Psoas muscle (tissue), 8 donors: ENCODE results near the gene SHE. TPM values are rescaled to one million over a fixed set of nuclear protein-coding genes. Genes with fewer than 3 reads are reported as not detected.

Experiments used
- ATAC-seq, 4 donors: fragments of 200-7000 bp; cut with Tn5 transposase; one replicate each; pipeline ENCODE4 v1.9.1; 2020; ENCODE audit warnings: moderate library complexity in 3 of 4, mild to moderate bottlenecking in 2 of 4
- DNase-seq, 2 donors: peaks; one replicate each; pipeline ENCODE4 v3.0.0-alpha.2; 2020
- H3K27ac ChIP-seq: fragments of 200-600 bp; one replicate; pipeline ENCODE4 v1.8.0; 2022
- H3K27me3 ChIP-seq, 3 donors: fragments of 200-600 bp in 1 of 3; one replicate each; pipeline versions ENCODE4 v1.6.1 to v1.8.0; 2013 to 2022; ENCODE audit warnings: low read length in 2 of 3, mild to moderate bottlenecking in 2 of 3, moderate library complexity in 1 of 3; ENCODE audit not compliant: insufficient read depth in 3 of 3
- H3K36me3 ChIP-seq, 2 donors: fragments of 200-600 bp in 1 of 2; one replicate each; pipeline versions ENCODE4 v1.6.1 to v1.8.0; 2013 to 2022; ENCODE audit warnings: low read depth in 1 of 2, mild to moderate bottlenecking in 1 of 2, moderate library complexity in 1 of 2; ENCODE audit not compliant: insufficient read depth in 1 of 2
- H3K4me1 ChIP-seq: fragments of 200-600 bp; one replicate; pipeline ENCODE4 v1.8.0; 2022
- H3K4me3 ChIP-seq: fragments of 200-600 bp; one replicate; pipeline ENCODE4 v1.8.0; 2022; ENCODE audit warnings: mild to moderate bottlenecking
- H3K9me3 ChIP-seq: fragments of 200-600 bp; one replicate; pipeline ENCODE4 v1.8.0; 2022
- CTCF ChIP-seq: fragments of 200-600 bp; IDR thresholded peaks from one replicate; pipeline ENCODE4 v1.8.0; 2022; ENCODE audit warnings: antibody characterized with exemption
- WGBS, 3 donors: extraction: QIAGEN DNeasy Blood & Tissue Kit; methylation state at CpG; one replicate each; pipeline versions ENCODE4 v1.1.6 to v1.1.7; 2013; 5-methylcytosine and 5-hydroxymethylcytosine counted together
- intact Hi-C, 2 donors: fragments of 100-400 bp; cut with DNase I; formaldehyde crosslinking; loops; one replicate each; pipeline versions ENCODE4 v1.11.0 to v1.14.2; 2022
- polyA plus RNA-seq, 3 donors: library from polyadenylated mRNA; stranded (reverse); fragments of 200-250 nt; gene quantifications; one replicate each; pipeline ENCODE4 v1.2.3, GENCODE V29; 2013
- total RNA-seq, 4 donors: library from RNA; stranded (reverse); fragmentation: NEBNext Ultra II Directional in 2 of 4; extraction: Animal tissue kit (Norgen Biotek cat#: 25700) in 2 of 4; gene quantifications; one replicate each; pipeline versions ENCODE4 v1.2.1 to v1.2.4, GENCODE V29; 2021 to 2023
- donor health status: healthy with polysubstance abuse.
- donor health status: DM: no; HTN: no; CAD: no; lungs with moderate emphysema.
- donor health status: Bipolar disorder and iron deficiency.
- donor health status: healthy.
- donor health status: DM: yes; HTN: yes; CAD: no.
- donor health status: DM: no; HTN: no; CAD: no.
- donor health status: DM: no; HTN: no; CAD: no.
- donor health status: DM: yes; HTN: yes; CAD: no.

Gene SHE
- total and polyA plus RNA-seq, 7 donors: 4.0 to 7.4 (median 6.2) TPM

DNA sequence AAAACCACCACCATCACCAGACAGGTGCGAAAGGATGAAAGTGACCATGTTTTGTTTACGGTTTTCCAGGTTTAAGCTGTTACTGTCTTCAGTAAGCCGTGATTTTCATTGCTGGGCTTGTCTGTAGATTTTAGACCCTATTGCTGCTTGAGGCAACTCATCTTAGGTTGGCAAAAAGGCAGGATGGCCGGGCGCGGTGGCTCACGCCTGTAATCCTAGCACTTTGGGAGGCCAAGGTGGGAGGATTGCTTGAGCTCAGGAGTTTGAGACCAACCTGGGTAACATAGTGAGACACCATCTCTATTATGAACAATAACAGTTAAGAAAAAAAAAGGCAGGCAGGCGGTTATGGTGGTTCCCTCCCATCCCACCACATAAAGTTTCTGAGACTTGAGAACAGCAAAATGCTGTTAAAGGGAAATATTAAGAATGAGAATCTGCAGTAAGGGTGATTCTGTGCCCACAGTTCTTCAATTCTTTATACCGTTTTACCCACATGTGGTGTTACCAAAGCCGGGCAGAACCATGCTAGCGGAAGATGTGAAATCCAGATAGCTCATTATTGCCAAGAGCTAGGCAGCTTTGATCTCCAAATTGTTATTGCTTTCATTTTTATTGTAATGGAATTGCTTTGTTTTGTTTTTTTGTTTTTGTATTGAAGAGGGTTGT lies 34.6 kb downstream of the SHE start:
- H3K9me3 ChIP-seq: no peaks in the 10 kb centered on the region
- no peaks in the 10 kb centered on the region for H3K27me3 ChIP-seq
- H3K4me1 ChIP-seq: peaks cover 6% of the 10 kb centered on the region
- H3K27ac ChIP-seq: no peak overlapping the region
- ATAC-seq (no peak), DNase-seq (no peak)
- intact Hi-C loops: no loop called here
- WGBS, 3 donors: 91 to 92% (median 92%) methylated on average over 11 of the region's 11 CpGs
- TF ChIP-seq CTCF: no peak
- H3K4me3 ChIP-seq: no peak overlapping the region
- H3K36me3 ChIP-seq: peaks cover 5 to 63% of the 10 kb centered on the region in 2 donors

DNA sequence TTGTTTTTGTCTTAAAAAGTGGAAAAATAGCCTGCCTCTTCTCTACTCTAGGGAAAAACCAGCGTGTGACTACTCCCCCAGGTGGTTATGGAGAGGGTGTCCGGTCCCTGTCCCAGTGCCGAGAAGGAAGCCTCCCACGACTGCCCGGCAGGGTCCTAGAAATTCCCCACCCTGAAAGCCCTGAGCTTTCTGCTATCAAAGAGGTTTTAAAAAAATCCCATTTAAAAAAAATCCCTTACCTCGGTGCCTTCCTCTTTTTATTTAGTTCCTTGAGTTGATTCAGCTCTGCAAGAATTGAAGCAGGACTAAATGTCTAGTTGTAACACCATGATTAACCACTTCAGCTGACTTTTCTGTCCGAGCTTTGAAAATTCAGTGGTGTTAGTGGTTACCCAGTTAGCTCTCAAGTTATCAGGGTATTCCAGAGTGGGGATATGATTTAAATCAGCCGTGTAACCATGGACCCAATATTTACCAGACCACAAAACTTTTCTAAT lies 35.2 kb downstream of the SHE start:
- H3K27ac ChIP-seq: no peak overlapping the region
- ATAC-seq: no peak
- no peak for TF ChIP-seq CTCF

DNA sequence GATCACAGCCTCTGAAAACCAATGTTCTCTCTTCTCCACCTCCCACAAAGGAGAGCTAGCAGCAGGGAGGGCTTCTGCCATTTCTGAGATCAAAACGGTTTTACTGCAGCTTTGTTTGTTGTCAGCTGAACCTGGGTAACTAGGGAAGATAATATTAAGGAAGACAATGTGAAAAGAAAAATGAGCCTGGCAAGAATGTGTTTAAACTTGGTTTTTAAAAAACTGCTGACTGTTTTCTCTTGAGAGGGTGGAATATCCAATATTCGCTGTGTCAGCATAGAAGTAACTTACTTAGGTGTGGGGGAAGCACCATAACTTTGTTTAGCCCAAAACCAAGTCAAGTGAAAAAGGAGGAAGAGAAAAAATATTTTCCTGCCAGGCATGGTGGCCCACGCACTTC lies 36.0 kb downstream of the SHE start:
- Histone ChIP-seq H3K4me1 (peaks cover 6% of the 10 kb centered on the region), H3K4me3 (no peak overlapping the region), H3K9me3 (no peaks in the 10 kb centered on the region), H3K27ac (no peak overlapping the region), H3K27me3 (no peaks in the 10 kb centered on the region), H3K36me3 (peaks cover 5 to 76% of the 10 kb centered on the region in 2 donors)
- no peak for TF ChIP-seq CTCF
- ATAC-seq: no peak
- 73 to 75% (median 75%) methylated on average over 3 of the region's 3 CpGs for WGBS, 3 donors
- DNase-seq: no peak
- intact Hi-C loops: no loop called here

More for the DNA sequence above, 35.2 kb downstream of the SHE start:
- Histone ChIP-seq H3K36me3 (peaks cover 5 to 68% of the 10 kb centered on the region in 2 donors), H3K27me3 (no peaks in the 10 kb centered on the region), H3K9me3 (no peaks in the 10 kb centered on the region), H3K4me1 (peaks cover 6% of the 10 kb centered on the region), H3K4me3 (no peak overlapping the region)
- 48 to 61% (median 55%) methylated on average over 8 of the region's 8 CpGs for WGBS, 3 donors
- intact Hi-C loops: no loop called here
- no peak for DNase-seq

GRCh38 chr1:154465621-154466195 lies 36.5 kb downstream of the SHE start:
- WGBS, 3 donors: 78 to 83% (median 82%) methylated on average over 8 of the region's 8 CpGs
- Histone ChIP-seq H3K27ac (no peak overlapping the region), H3K4me1 (peaks cover 6% of the 10 kb centered on the region), H3K36me3 (peaks cover 5 to 81% of the 10 kb centered on the region in 2 donors), H3K9me3 (no peaks in the 10 kb centered on the region), H3K4me3 (no peak overlapping the region), H3K27me3 (no peaks in the 10 kb centered on the region)
- ATAC-seq: no peak
- TF ChIP-seq CTCF: no peak
- DNase-seq: no peak
- intact Hi-C loops: no loop called here
